ENCODE data around the gene CLASRP. TPM values are rescaled to one million over a fixed set of nuclear protein-coding genes. Genes with fewer than 3 reads are reported as not detected.

The CLASRP gene
- total and polyA plus RNA-seq, 2 of the 8 experiments (the other 6 are each of a cell fraction or from before 2014, with no cell fraction given) = 22.3 to 71.7 TPM

- no peak for TF ChIP-seq TAF7 (optimal IDR thresholded peaks at IDR 0.05; ENCODE audit: borderline replicate concordance, low read depth, low read length)
- TF ChIP-seq BCL11A (IDR thresholded peaks at IDR 0.05; ENCODE audit: low read depth in 2 of 2, low read length in 2 of 2) = no peak
- no peak for TF ChIP-seq TBP (IDR thresholded peaks at IDR 0.05; ENCODE audit: low read depth, low read length)
- no peak for TF ChIP-seq BACH1 (IDR thresholded peaks at IDR 0.05; ENCODE audit: low read length)
- no peak for TF ChIP-seq CHD2 (IDR thresholded peaks at IDR 0.05; ENCODE audit: low read length)
- no peak for TF ChIP-seq EZH2 (IDR thresholded peaks at IDR 0.05; ENCODE audit: low read depth, low read length, severe bottlenecking)
- TF ChIP-seq CTBP2 (IDR thresholded peaks at IDR 0.05; ENCODE audit: borderline replicate concordance, insufficient read depth, insufficient read length, low read length) = no peak
- no peak for TF ChIP-seq ZNF274 (IDR thresholded peaks at IDR 0.05; ENCODE audit: borderline replicate concordance, extremely low read depth, low read length)
Measured at GRCh38 chr19:45107621-45108150, 68.8 kb downstream of the CLASRP start (continued).

Data from H1 (cell line).